MM.1S (cell line): ENCODE data around the gene RTN4R.
A peak's percentile ranks its signal among the peaks of the same experiment; 100 is the strongest.

Experiments
- DNase-seq: peaks from one replicate; pipeline ENCODE4 v3.0.0-alpha.2; 2015
- H2AFZ ChIP-seq: fragments of 300-600 bp; sonication (generic); 2 replicates; pipeline ENCODE4 v1.6.0; 2016; ENCODE audit warnings: antibody characterized with exemption, low read length
- H3F3A ChIP-seq: fragments of 300-600 bp; sonication (generic); 2 replicates; pipeline ENCODE4 v1.6.1; 2016; ENCODE audit warnings: mild to moderate bottlenecking, antibody characterized with exemption, low read length, moderate library complexity, mixed read lengths; ENCODE audit not compliant: insufficient read depth
- H3K27ac ChIP-seq: fragments of 300-600 bp; sonication (generic); 2 replicates; pipeline ENCODE4 v1.5.1; 2016; ENCODE audit warnings: mild to moderate bottlenecking, low read length
- H3K27me3 ChIP-seq: fragments of 300-600 bp; sonication (generic); replicated peaks from 2 replicates; pipeline ENCODE4 v1.6.0; 2016; ENCODE audit warnings: low read length; ENCODE audit not compliant: insufficient read depth
- H3K36me3 ChIP-seq: fragments of 300-600 bp; sonication (generic); replicated peaks from 2 replicates; pipeline ENCODE4 v1.6.1; 2016; ENCODE audit warnings: mild to moderate bottlenecking, low read length, mixed read lengths; ENCODE audit not compliant: insufficient read depth
- H3K4me1 ChIP-seq: fragments of 300-600 bp; sonication (generic); 2 replicates; pipeline ENCODE4 v1.6.1; 2016; ENCODE audit warnings: low read length, mixed read lengths
- H3K4me2 ChIP-seq: fragments of 300-600 bp; sonication (generic); 2 replicates; pipeline ENCODE4 v1.6.0; 2016; ENCODE audit warnings: low read depth, low read length
- H3K4me3 ChIP-seq: fragments of 300-600 bp; sonication (generic); 2 replicates; pipeline ENCODE4 v1.5.1; 2016; ENCODE audit warnings: low read length, mixed read lengths
- H3K79me2 ChIP-seq: fragments of 300-600 bp; sonication (generic); 2 replicates; pipeline ENCODE4 v1.6.1; 2016; ENCODE audit warnings: mixed run types, low read length, mixed read lengths
- H3K9ac ChIP-seq: fragments of 300-600 bp; sonication (generic); 2 replicates; pipeline ENCODE4 v1.6.1; 2016; ENCODE audit warnings: low read length, mixed read lengths
- H3K9me2 ChIP-seq: fragments of 300-600 bp; sonication (generic); replicated peaks from 2 replicates; pipeline ENCODE4 v1.6.1; 2016; ENCODE audit warnings: mild to moderate bottlenecking, low read length, mixed read lengths; ENCODE audit not compliant: insufficient read depth
- H3K9me3 ChIP-seq: fragments of 300-600 bp; sonication (generic); replicated peaks from 2 replicates; pipeline ENCODE4 v1.6.1; 2016; ENCODE audit warnings: mild to moderate bottlenecking, low read length, mixed read lengths; ENCODE audit not compliant: insufficient read depth
- H4K20me1 ChIP-seq: fragments of 300-600 bp; sonication (generic); 2 replicates; pipeline ENCODE4 v1.6.1; 2016; ENCODE audit warnings: mild to moderate bottlenecking, low read length, moderate library complexity, mixed read lengths; ENCODE audit not compliant: insufficient read depth
- CTCF ChIP-seq: fragments of 300-600 bp; sonication (generic); IDR thresholded peaks from 2 replicates; pipeline ENCODE4 v1.5.1; 2016; ENCODE audit warnings: antibody characterized with exemption, low read length, mixed read lengths
- EZH2 ChIP-seq: fragments of 300-600 bp; sonication (generic); optimal IDR thresholded peaks from 2 replicates; pipeline ENCODE3; 2017; ENCODE audit warnings: low read depth, mild to moderate bottlenecking, antibody characterized with exemption, low read length, mixed read lengths
- EZH2phosphoT487 ChIP-seq: fragments of 300-600 bp; sonication (generic); IDR thresholded peaks from 2 replicates; pipeline ENCODE4 v1.6.1; 2018; ENCODE audit warnings: antibody characterized with exemption, low read length

Gene RTN4R

GRCh38 chr22:20238536-20238900 lies 29.6 kb downstream of the RTN4R start:
- Histone ChIP-seq H3F3A (no peaks in the 10 kb centered on the region), H3K27ac (no peak overlapping the region), H3K4me2 (no peak overlapping the region), H3K4me1 (no peaks in the 10 kb centered on the region), H3K9ac (no peak overlapping the region), H3K9me2 (no peaks in the 10 kb centered on the region), H3K36me3 (no peaks in the 10 kb centered on the region), H3K4me3 (no peak overlapping the region), H2AFZ (no peak overlapping the region), H3K79me2 (no peaks in the 10 kb centered on the region), H4K20me1 (no peaks in the 10 kb centered on the region), H3K9me3 (no peaks in the 10 kb centered on the region), H3K27me3 (peaks cover 72% of the 10 kb centered on the region)
- peak; percentile 36 for DNase-seq
- TF ChIP-seq EZH2 = no peak
- TF ChIP-seq CTCF = peak; percentile 53

GRCh38 chr22:20237480-20238440 lies 30.4 kb downstream of the RTN4R start:
- no peak overlapping the region for H3K4me3 ChIP-seq
- H3K27me3 ChIP-seq = peaks cover 80% of the 10 kb centered on the region
- no peak overlapping the region for H3K4me2 ChIP-seq

DNA sequence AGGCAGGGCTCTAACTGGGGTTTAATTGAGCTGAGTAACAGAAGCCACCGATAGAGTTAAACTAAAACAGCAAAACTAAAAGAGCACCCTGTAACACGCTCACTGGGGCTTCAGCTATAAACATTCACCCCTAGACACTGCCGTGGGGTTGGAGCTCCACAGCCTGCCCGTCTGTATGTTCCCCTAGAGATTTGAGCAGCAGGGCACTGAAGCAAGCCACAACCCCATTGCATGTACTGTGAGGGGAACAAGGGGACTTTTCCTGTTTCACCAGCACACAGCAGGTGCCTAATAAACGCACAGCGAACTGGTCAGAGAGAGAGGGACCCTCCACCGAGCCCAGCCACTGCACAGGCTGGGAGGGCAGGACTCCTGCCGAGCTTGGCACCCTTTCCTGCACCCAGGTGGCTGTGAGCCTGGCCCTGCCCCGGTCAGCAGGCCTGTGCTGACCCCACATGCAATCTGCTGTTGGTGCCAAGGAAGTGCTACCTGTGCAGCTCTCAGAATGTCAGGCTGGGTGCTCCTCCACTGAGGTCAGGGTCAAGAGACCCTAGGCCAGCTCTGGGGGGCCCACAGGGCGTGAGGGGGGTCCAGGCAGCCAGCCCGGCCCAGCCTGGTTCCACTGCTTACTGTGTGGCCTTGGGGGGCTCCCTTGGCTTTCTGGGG lies 31.9 kb downstream of the RTN4R start:
- TF ChIP-seq EZH2 (no peak), EZH2phosphoT487 (no peak), CTCF (no peak)
- Histone ChIP-seq H3K9me2 (no peaks in the 10 kb centered on the region), H3F3A (no peaks in the 10 kb centered on the region), H3K9ac (no peak overlapping the region), H3K4me1 (no peaks in the 10 kb centered on the region), H3K27me3 (peaks cover 93% of the 10 kb centered on the region), H3K27ac (no peak overlapping the region), H2AFZ (no peak overlapping the region), H3K79me2 (no peaks in the 10 kb centered on the region), H3K9me3 (no peaks in the 10 kb centered on the region), H4K20me1 (no peaks in the 10 kb centered on the region), H3K4me3 (no peak overlapping the region), H3K4me2 (no peak overlapping the region), H3K36me3 (no peaks in the 10 kb centered on the region)
- DNase-seq = no peak

More at GRCh38 chr22:20237480-20238440, 30.4 kb downstream of the RTN4R start:
- no peak overlapping the region for H3K9ac ChIP-seq
- no peaks in the 10 kb centered on the region for H3K4me1 ChIP-seq
- no peak overlapping the region for H3K27ac ChIP-seq
- DNase-seq = no peak
- H3K79me2 ChIP-seq = no peaks in the 10 kb centered on the region
- H3K36me3 ChIP-seq = no peaks in the 10 kb centered on the region
- H3K9me3 ChIP-seq = no peaks in the 10 kb centered on the region
- no peak for TF ChIP-seq EZH2
- no peak for TF ChIP-seq EZH2phosphoT487
- no peak for TF ChIP-seq CTCF
- no peaks in the 10 kb centered on the region for H3K9me2 ChIP-seq
- H4K20me1 ChIP-seq = no peaks in the 10 kb centered on the region
- no peak overlapping the region for H2AFZ ChIP-seq
- no peaks in the 10 kb centered on the region for H3F3A ChIP-seq
